Jurkat, Clone E6-1 (cell line): Measurements from ENCODE around the gene EGFR. TPM values are rescaled to one million over a fixed set of nuclear protein-coding genes. Genes with fewer than 3 reads are reported as not detected.

Source experiments
- DNase-seq: peaks from one replicate; pipeline ENCODE4 v3.0.0-alpha.2; 2011; ENCODE audit warnings: low read depth, low spot score
- H3K4me3 ChIP-seq: 2 replicates; pipeline ENCODE4 v1.5.1; 2011; ENCODE audit warnings: mild to moderate bottlenecking, low read length, control low read depth, moderate library complexity
- polyA plus RNA-seq: library from polyadenylated mRNA; unstranded; fragments of >200 nt; gene quantifications from one replicate; pipeline ENCODE4 v1.2.1, GENCODE V29; 2012; ENCODE audit warnings: missing spikeins; ENCODE audit not compliant: insufficient read length, insufficient read depth

The EGFR gene
- not detected for polyA plus RNA-seq

GRCh38 chr7:55018361-55019190, at the start of gene EGFR:
Gene EGFR (plus strand): TSS chr7:55019017. CDS start chr7:55019278, 261 bp downstream.
- no peak for DNase-seq
- no peak within 1 kb of the TSS for H3K4me3 ChIP-seq

- DNase-seq: no peak
- H3K4me3 ChIP-seq: no peak overlapping the region
These were observed 49.4 kb upstream of the EGFR start for GRCh38 chr7:54969208-54969967.

GRCh38 chr7:54972733-54973294, 46.0 kb upstream of the EGFR start:
- no peak overlapping the region for H3K4me3 ChIP-seq
- DNase-seq: no peak

- DNase-seq: no peak
These were observed 40.3 kb upstream of the EGFR start for GRCh38 chr7:54978364-54979116.

GRCh38 chr7:54980521-54980920, 38.3 kb upstream of the EGFR start:
- no peak for DNase-seq
- no peak overlapping the region for H3K4me3 ChIP-seq

More at GRCh38 chr7:54978364-54979116, 40.3 kb upstream of the EGFR start:
- H3K4me3 ChIP-seq: no peak overlapping the region

GRCh38 chr7:54981913-54982312, 36.9 kb upstream of the EGFR start:
- no peak overlapping the region for H3K4me3 ChIP-seq
- DNase-seq: no peak

- no peak overlapping the region for H3K4me3 ChIP-seq
- DNase-seq: no peak
These were observed 33.1 kb upstream of the EGFR start for GRCh38 chr7:54985426-54986330.

GRCh38 chr7:54986716-54987115, 32.1 kb upstream of the EGFR start:
- no peak for DNase-seq
- no peak overlapping the region for H3K4me3 ChIP-seq

- no peak overlapping the region for H3K4me3 ChIP-seq
- DNase-seq: no peak
These were observed 31.0 kb upstream of the EGFR start for GRCh38 chr7:54987772-54988171.

GRCh38 chr7:54988516-54988915, 30.3 kb upstream of the EGFR start:
- DNase-seq: no peak

GRCh38 chr7:54989453-54990225, 29.2 kb upstream of the EGFR start:
- no peak overlapping the region for H3K4me3 ChIP-seq
- no peak for DNase-seq

More at GRCh38 chr7:54988516-54988915, 30.3 kb upstream of the EGFR start:
- no peak overlapping the region for H3K4me3 ChIP-seq

GRCh38 chr7:54991341-54991740, 27.5 kb upstream of the EGFR start:
- DNase-seq: no peak

GRCh38 chr7:54992871-54993475, 25.8 kb upstream of the EGFR start:
- H3K4me3 ChIP-seq: no peak overlapping the region
- no peak for DNase-seq

More at GRCh38 chr7:54991341-54991740, 27.5 kb upstream of the EGFR start:
- no peak overlapping the region for H3K4me3 ChIP-seq

- no peak for DNase-seq
- no peak overlapping the region for H3K4me3 ChIP-seq
These were observed 23.7 kb upstream of the EGFR start for GRCh38 chr7:54995166-54995565.

- DNase-seq: peak; percentile 32
- no peak overlapping the region for H3K4me3 ChIP-seq
These were observed 23.0 kb upstream of the EGFR start for GRCh38 chr7:54995610-54996363.

- H3K4me3 ChIP-seq: no peak overlapping the region
- DNase-seq: no peak
These were observed 22.4 kb upstream of the EGFR start for GRCh38 chr7:54996391-54996790.
